K562 (cell line): ENCODE data around the gene LRMDA. TPM values are rescaled to one million over a fixed set of nuclear protein-coding genes. Genes with fewer than 3 reads are reported as not detected.

Experiments used
- ATAC-seq: fragments of 200-7000 bp; cut with Tn5 transposase; 3 replicates; pipeline ENCODE4 v1.9.1; 2020; ENCODE audit warnings: moderate library complexity
- BruUV-seq: library from RNA; stranded (reverse); fragments of 400-500 nt; replicated peaks from 2 replicates; lab custom pipeline; 2021; lab: Mats Ljungman, UMichigan
- CTCF ChIA-PET: fragments of 300-600 bp; formaldehyde crosslinking; extraction: SDS; loops from one replicate; lab custom pipeline; 2021; ENCODE audit warnings: low intra/inter-chr PET ratio; lab: Yijun Ruan, JAX
- POLR2A ChIA-PET: fragments of 300-600, 350-650 bp; sonication (Branson Sonifier 250); formaldehyde crosslinking; extraction: SDS; loops from one replicate; lab custom pipeline; 2021; ENCODE audit warnings: antibody characterized with exemption, inconsistent platforms; lab: Yijun Ruan, JAX
- DNase-seq, 4 experiments: peaks; one replicate each; pipeline versions ENCODE4 v3.0.0 to v3.0.0-alpha.2; 2011 to 2018; ENCODE audit warnings: low spot score in 3 of 4, mixed read lengths in 3 of 4; ENCODE audit errors: extremely low read depth in 1 of 4
- FAIRE-seq: peaks from 2 replicates; lab custom pipeline; 2011; peaks lifted over from hg19 to GRCh38; lab: Jason Lieb, UNC
- H2AFZ ChIP-seq: 2 replicates; pipeline ENCODE4 v1.6.0; 2011; ENCODE audit warnings: low read depth, low read length, control low read depth, inconsistent platforms
- H3K27ac ChIP-seq: fragments of 200-600 bp; 3 replicates; pipeline ENCODE4 v1.8.0; 2011; ENCODE audit warnings: low read depth, mild to moderate bottlenecking, control low read depth, inconsistent platforms, low read length, moderate library complexity, mixed read lengths; ENCODE audit errors: extremely low read depth
- H3K27me3 ChIP-seq, 2 experiments: fragments of 300-600 bp in 1 of 2; 2 replicates in 1 of 2; 3 replicates in 1 of 2; pipeline versions ENCODE4 v1.6.0 to v1.8.0; 2011; ENCODE audit warnings: inconsistent platforms in 2 of 2, low read length in 2 of 2, mild to moderate bottlenecking in 1 of 2, mixed read lengths in 1 of 2, moderate library complexity in 1 of 2; ENCODE audit not compliant: control insufficient read depth in 2 of 2, insufficient read depth in 2 of 2
- H3K36me3 ChIP-seq: fragments of 300-600 bp; 3 replicates; pipeline ENCODE4 v1.8.0; 2011; ENCODE audit warnings: mild to moderate bottlenecking, low read length, inconsistent platforms; ENCODE audit not compliant: control insufficient read depth, insufficient read depth
- H3K4me1 ChIP-seq, 2 experiments: fragments of 200-600 bp in 1 of 2; replicated peaks in 1 of 2; 2 replicates in 1 of 2; 3 replicates in 1 of 2; pipeline versions ENCODE4 v1.5.1 to v1.8.0; 2011; ENCODE audit warnings: inconsistent platforms in 2 of 2, low read length in 2 of 2, mild to moderate bottlenecking in 1 of 2, mixed read lengths in 1 of 2, moderate library complexity in 1 of 2; ENCODE audit not compliant: control insufficient read depth in 2 of 2, insufficient read depth in 2 of 2
- H3K4me2 ChIP-seq: 2 replicates; pipeline ENCODE4 v1.6.1; 2011; ENCODE audit warnings: low read length, control low read depth, inconsistent platforms, mixed read lengths; ENCODE audit not compliant: insufficient read depth
- H3K4me3 ChIP-seq: fragments of 200-600 bp; sonication (generic), shearing (Covaris generic); 2 replicates; pipeline ENCODE4 v1.5.1; 2016; ENCODE audit warnings: control low read depth, inconsistent platforms
- H3K79me2 ChIP-seq: fragments of 200-600 bp; 3 replicates; pipeline ENCODE4 v1.8.0; 2011; ENCODE audit warnings: low read length, inconsistent platforms; ENCODE audit not compliant: control insufficient read depth, insufficient read depth
- H3K9ac ChIP-seq, 2 experiments: 2 replicates each; pipeline versions ENCODE4 v1.6.0 to v1.6.1; 2011; ENCODE audit warnings: low read depth in 2 of 2, low read length in 2 of 2, control low read depth in 1 of 2, inconsistent platforms in 1 of 2, mild to moderate bottlenecking in 1 of 2, mixed read lengths in 1 of 2; ENCODE audit not compliant: insufficient read depth in 1 of 2
- H3K9me1 ChIP-seq: one replicate; pipeline ENCODE4 v1.6.0; 2011; ENCODE audit warnings: inconsistent platforms, mild to moderate bottlenecking, low read length, moderate library complexity; ENCODE audit not compliant: control insufficient read depth, insufficient read depth
- H3K9me3 ChIP-seq: replicated peaks from 2 replicates; pipeline ENCODE4 v1.5.1; 2011; ENCODE audit warnings: low read depth, low read length, inconsistent platforms; ENCODE audit not compliant: control insufficient read depth, insufficient read depth
- H4K20me1 ChIP-seq: replicated peaks from 2 replicates; pipeline ENCODE4 v1.6.1; 2011; ENCODE audit warnings: low read length, inconsistent platforms, mixed read lengths; ENCODE audit not compliant: control insufficient read depth, insufficient read depth
- ESRRB ChIP-seq: fragments of 250-450 bp; sonication (Bioruptor Pico); IDR thresholded peaks from 2 replicates; pipeline ENCODE4 v1.5.0; 2020; ENCODE audit warnings: mild to moderate bottlenecking, moderate library complexity, borderline replicate concordance
- FOXP1 ChIP-seq: sonication (generic); formaldehyde crosslinking; IDR thresholded peaks from 2 replicates; pipeline ENCODE4 v1.8.0; 2022; ENCODE audit warnings: mild to moderate bottlenecking, missing genetic modification reagents
- SRF ChIP-seq, 2 experiments: fragments of 250-450, 450-650 bp in 1 of 2; sonication (Bioruptor Pico) in 1 of 2; sonication (generic) in 1 of 2; formaldehyde crosslinking; IDR thresholded peaks; 2 replicates each; pipeline versions ENCODE4 v1.5.0 to v1.5.1; 2020 to 2022; ENCODE audit warnings: mild to moderate bottlenecking in 1 of 2, missing genetic modification reagents in 1 of 2
- ZNF197 ChIP-seq: fragments of 200-800 bp; sonication (Bioruptor generic); IDR thresholded peaks from 2 replicates; pipeline ENCODE4 v1.6.1; 2016; ENCODE audit warnings: low read depth, missing genetic modification characterization, missing compliant biosample characterization
- WGBS: fragments of 100-300 bp; shearing (Covaris generic); methylation state at CpG from one replicate; pipeline ENCODE4 v1.1.6; 2016; ENCODE audit warnings: low coverage, mixed read lengths; ENCODE audit not compliant: insufficient coverage; ENCODE audit errors: missing lambda C conversion rate; 5-methylcytosine and 5-hydroxymethylcytosine counted together
- in situ Hi-C: fragments of 300-500 bp; cut with MboI; formaldehyde crosslinking; loops from 4 replicates; pipeline ENCODE4 v1.15.0; 2018; ENCODE audit warnings: inconsistent platforms, mixed read lengths
- intact Hi-C: fragments of 100-400 bp; cut with micrococcal nuclease; formaldehyde crosslinking; loops from 2 replicates; pipeline ENCODE4 v1.14.2; 2022
- polyA plus RNA-seq, 8 experiments: library from polyadenylated mRNA; depleted of rRNA in 4 of 8; stranded (reverse) in 5 of 8; unstranded in 3 of 8; fragments of >200 nt; fragmentation: Nextera tagmentation in 2 of 8; fragmentation: Illumina TruSeq in 1 of 8; extraction: Ambion mirVana in 2 of 8; extraction: Trizol in 1 of 8; gene quantifications; 2 replicates each; pipeline versions ENCODE4 v1.2.1 to v1.2.3, GENCODE V29; 2011 to 2014; ENCODE audit warnings: inconsistent platforms in 1 of 8, missing spikeins in 1 of 8
- total RNA-seq, 7 experiments: library from RNA; depleted of rRNA in 6 of 7; stranded (reverse); fragments of >200 nt in 6 of 7; fragmentation: Illumina TruSeq in 2 of 7; extraction: Trizol in 2 of 7; gene quantifications; 2 replicates each; pipeline versions ENCODE4 v1.2.1 to v1.2.3, GENCODE V29; 2011 to 2021; ENCODE audit warnings: low replicate concordance in 1 of 7
- TF ChIP-seq, protein P1 (sequence below): fragments of 150-350 bp; IDR thresholded peaks from 2 replicates; pipeline ENCODE4 v1.6.1; 2014; ENCODE audit warnings: low read depth, mild to moderate bottlenecking, low read length, borderline replicate concordance
- TF ChIP-seq, protein P2 (sequence below): fragments of 250-450 bp; sonication (Bioruptor Pico); IDR thresholded peaks from 2 replicates; pipeline ENCODE4 v1.6.1; 2021; ENCODE audit warnings: mild to moderate bottlenecking

The LRMDA gene
- total and polyA plus RNA-seq, 9 of the 15 experiments (the other 6 are each of a cell fraction or from before 2014, with no cell fraction given), result 0.25 TPM; not detected in 8

DNA sequence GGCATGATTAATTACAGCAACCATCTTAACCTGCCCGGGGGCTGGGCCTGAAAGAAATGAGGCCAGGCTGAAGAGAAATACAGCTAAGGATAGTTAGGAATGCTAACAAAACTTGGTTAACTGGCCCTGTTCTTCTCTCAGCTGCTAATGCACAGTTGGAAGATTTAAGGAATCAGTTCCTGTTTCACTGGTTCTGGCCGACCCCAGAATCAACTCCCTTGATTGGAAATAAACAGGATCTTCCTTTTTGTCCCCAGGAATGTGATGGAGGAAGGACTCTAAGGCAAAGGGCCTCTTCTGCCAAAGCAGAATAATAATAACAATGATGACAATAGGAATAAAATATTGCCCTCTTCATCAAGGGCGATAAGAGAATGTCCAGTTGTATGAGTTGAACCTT lies 3.5 kb upstream of the LRMDA start:
- ChIA-PET POLR2A (interaction anchor here (0.7 to 1.2 kb wide), 2 partner anchors 26 to 667 kb away, joined by 3 read pairs; partner anchors contain the start of gene ZNF503), CTCF (no interaction called here)
- H3K27me3 ChIP-seq, result peaks cover 12 to 46% of the 10 kb centered on the region in 2 experiments
- no peak overlapping the region for H3K9ac ChIP-seq
- WGBS, result 0% methylated on average over 3 of the region's 3 CpGs
- ATAC-seq (no peak), FAIRE-seq (no peak), DNase-seq (no peak)
- intact Hi-C loops (no loop called here), in situ Hi-C loops (no loop called here)
- H3K4me1 ChIP-seq, result peaks cover 6 to 14% of the 10 kb centered on the region in 2 experiments; a peak in 4 of 5 replicates
- H3K9me3 ChIP-seq, result no peaks in the 10 kb centered on the region
- H3K4me2 ChIP-seq, result no peak overlapping the region
- TF ChIP-seq, protein P1, sequence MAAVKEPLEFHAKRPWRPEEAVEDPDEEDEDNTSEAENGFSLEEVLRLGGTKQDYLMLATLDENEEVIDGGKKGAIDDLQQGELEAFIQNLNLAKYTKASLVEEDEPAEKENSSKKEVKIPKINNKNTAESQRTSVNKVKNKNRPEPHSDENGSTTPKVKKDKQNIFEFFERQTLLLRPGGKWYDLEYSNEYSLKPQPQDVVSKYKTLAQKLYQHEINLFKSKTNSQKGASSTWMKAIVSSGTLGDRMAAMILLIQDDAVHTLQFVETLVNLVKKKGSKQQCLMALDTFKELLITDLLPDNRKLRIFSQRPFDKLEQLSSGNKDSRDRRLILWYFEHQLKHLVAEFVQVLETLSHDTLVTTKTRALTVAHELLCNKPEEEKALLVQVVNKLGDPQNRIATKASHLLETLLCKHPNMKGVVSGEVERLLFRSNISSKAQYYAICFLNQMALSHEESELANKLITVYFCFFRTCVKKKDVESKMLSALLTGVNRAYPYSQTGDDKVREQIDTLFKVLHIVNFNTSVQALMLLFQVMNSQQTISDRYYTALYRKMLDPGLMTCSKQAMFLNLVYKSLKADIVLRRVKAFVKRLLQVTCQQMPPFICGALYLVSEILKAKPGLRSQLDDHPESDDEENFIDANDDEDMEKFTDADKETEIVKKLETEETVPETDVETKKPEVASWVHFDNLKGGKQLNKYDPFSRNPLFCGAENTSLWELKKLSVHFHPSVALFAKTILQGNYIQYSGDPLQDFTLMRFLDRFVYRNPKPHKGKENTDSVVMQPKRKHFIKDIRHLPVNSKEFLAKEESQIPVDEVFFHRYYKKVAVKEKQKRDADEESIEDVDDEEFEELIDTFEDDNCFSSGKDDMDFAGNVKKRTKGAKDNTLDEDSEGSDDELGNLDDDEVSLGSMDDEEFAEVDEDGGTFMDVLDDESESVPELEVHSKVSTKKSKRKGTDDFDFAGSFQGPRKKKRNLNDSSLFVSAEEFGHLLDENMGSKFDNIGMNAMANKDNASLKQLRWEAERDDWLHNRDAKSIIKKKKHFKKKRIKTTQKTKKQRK, result no peak
- TF ChIP-seq FOXP1 (CRISPR knock-in tag) (no peak), ESRRB (CRISPR knock-in tag) (no peak), ZNF197 (no peak), SRF (CRISPR knock-in tag; IDR thresholded peaks at IDR 0.05) (no peak)
- TF ChIP-seq, protein P2, sequence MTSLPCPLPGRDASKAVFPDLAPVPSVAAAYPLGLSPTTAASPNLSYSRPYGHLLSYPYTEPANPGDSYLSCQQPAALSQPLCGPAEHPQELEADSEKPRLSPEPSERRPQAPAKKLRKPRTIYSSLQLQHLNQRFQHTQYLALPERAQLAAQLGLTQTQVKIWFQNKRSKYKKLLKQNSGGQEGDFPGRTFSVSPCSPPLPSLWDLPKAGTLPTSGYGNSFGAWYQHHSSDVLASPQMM (CRISPR knock-in tag), result no peak
- H3K4me3 ChIP-seq, result no peak overlapping the region
- no peak overlapping the region for H3K27ac ChIP-seq
- no peaks in the 10 kb centered on the region for H4K20me1 ChIP-seq
- BruUV-seq, result no TSS peak
- no peaks in the 10 kb centered on the region for H3K9me1 ChIP-seq
- H3K79me2 ChIP-seq, result no peaks in the 10 kb centered on the region
- H3K36me3 ChIP-seq, result no peaks in the 10 kb centered on the region
- H2AFZ ChIP-seq, result no peak overlapping the region
